Right lobe of liver (tissue), 4 donors: ENCODE data around the gene DBN1.
A peak's percentile ranks its signal among the peaks of the same experiment; 100 is the strongest.

Source experiments
- CTCF ChIP-seq, 4 donors: fragments of 200-600 bp in 3 of 4; fragments of 450-650 bp in 1 of 4; IDR thresholded peaks; one replicate each; pipeline versions ENCODE4 v1.5.1 to v1.8.0; 2016 to 2022; ENCODE audit warnings: antibody characterized with exemption in 4 of 4, mild to moderate bottlenecking in 2 of 4
- POLR2A ChIP-seq: fragments of 450-650 bp; IDR thresholded peaks from one replicate; pipeline ENCODE4 v1.6.1; 2017; ENCODE audit warnings: antibody characterized with exemption, mild to moderate bottlenecking
- donor health status: DM: no; HTN: no; CAD: no.
- donor health status: DM: no; HTN: no; CAD: no.
- donor health status: DM: no; HTN: yes; CAD: no.

DNA sequence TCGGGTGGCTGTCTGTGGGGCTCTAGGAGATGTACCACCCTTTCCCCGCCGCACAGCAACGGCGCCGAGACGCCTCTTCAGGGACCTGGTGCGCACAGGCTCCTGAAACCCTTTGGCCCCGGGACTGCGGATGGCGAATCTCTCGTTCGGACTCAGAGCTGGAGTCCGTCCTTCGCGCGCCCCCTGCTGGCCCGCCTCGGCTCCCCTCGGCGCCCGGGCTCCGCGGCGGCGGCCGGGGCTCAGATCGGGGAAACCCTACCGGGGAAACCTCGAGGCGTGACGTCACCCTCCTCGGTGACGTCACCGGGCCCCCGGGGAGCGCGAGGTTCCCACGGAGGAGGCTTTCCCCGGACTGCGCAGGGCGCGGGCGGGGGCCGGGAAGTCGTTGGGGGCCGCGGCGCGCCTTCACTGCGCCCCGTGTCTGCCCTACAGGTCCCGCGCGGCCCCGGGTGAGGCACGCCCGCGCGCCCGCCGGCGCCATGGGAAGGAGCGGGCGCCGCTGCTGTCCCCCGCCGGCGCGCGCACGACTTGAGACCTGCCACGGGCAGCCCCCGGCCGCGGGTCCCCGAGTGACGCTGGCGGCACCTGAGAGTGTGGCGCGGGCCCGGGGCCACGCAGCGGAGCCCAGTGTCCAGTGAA lies 18.9 kb downstream of the DBN1 start:
- TF ChIP-seq POLR2A (no peak), CTCF (IDR thresholded peaks at IDR 0.05) (peak; percentile 92 to 99 (median 94))
